HG03045 (cell line): ENCODE results near the gene LPIN2.
A peak's percentile ranks its signal among the peaks of the same experiment; 100 is the strongest.
"Not testable (repeated sequence)": the region's sequence is repeated elsewhere in the genome, so short reads cannot be mapped to it uniquely, and the experiment has no call there.

Experiments
- ATAC-seq: cut with Tn5 transposase; IDR thresholded peaks from one replicate; pipeline ENCODE4 v1.9.1; 2021; ENCODE audit warnings: mild to moderate bottlenecking, moderate library complexity; ENCODE audit not compliant: unreplicated experiment

LPIN2 gene, protein sequence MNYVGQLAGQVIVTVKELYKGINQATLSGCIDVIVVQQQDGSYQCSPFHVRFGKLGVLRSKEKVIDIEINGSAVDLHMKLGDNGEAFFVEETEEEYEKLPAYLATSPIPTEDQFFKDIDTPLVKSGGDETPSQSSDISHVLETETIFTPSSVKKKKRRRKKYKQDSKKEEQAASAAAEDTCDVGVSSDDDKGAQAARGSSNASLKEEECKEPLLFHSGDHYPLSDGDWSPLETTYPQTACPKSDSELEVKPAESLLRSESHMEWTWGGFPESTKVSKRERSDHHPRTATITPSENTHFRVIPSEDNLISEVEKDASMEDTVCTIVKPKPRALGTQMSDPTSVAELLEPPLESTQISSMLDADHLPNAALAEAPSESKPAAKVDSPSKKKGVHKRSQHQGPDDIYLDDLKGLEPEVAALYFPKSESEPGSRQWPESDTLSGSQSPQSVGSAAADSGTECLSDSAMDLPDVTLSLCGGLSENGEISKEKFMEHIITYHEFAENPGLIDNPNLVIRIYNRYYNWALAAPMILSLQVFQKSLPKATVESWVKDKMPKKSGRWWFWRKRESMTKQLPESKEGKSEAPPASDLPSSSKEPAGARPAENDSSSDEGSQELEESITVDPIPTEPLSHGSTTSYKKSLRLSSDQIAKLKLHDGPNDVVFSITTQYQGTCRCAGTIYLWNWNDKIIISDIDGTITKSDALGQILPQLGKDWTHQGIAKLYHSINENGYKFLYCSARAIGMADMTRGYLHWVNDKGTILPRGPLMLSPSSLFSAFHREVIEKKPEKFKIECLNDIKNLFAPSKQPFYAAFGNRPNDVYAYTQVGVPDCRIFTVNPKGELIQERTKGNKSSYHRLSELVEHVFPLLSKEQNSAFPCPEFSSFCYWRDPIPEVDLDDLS

DNA sequence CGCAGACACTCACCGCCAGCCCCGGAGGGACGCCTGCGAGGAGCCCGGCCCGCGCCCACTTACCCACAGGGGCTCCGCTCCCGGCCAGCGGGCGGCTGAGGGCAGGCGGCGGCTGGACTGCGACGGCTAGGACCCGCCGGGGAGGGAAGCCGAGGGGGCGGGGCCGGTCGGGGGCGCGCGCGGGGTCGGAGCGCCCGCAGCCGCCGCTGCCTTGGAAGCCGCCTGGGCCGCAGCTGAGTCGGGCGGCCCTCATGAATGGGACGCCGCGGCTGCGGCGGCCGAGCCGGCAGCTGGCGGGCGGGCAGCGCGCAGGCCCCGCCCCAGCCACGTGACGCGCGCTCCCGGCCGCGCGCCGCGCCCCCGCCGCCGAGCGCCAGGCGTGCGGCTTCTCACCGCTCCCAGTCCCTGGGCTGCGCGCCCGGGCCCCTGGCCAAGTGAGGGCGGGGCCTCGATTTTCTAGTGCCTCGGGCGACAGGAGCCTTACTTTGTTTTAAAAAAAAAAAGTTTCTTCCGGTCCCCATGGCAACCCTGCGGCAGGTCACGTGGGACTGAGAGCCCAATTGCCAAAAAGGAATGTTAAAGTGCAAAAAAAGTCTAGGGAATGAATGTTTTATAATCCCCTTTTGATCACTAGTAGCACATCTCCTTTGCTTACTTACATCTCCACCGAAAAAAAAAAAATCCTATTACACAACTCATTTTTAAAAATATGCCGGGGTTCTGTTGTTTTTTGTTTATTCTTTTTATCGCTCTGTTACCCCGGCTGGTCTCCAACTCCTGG, at the start of gene LPIN2:
LPIN2 (minus strand) TSS at position 121 of the 781 bp plus-strand sequence. CDS start 52,304 bp downstream, outside the sequence.
- peak; percentile 93 for ATAC-seq

DNA sequence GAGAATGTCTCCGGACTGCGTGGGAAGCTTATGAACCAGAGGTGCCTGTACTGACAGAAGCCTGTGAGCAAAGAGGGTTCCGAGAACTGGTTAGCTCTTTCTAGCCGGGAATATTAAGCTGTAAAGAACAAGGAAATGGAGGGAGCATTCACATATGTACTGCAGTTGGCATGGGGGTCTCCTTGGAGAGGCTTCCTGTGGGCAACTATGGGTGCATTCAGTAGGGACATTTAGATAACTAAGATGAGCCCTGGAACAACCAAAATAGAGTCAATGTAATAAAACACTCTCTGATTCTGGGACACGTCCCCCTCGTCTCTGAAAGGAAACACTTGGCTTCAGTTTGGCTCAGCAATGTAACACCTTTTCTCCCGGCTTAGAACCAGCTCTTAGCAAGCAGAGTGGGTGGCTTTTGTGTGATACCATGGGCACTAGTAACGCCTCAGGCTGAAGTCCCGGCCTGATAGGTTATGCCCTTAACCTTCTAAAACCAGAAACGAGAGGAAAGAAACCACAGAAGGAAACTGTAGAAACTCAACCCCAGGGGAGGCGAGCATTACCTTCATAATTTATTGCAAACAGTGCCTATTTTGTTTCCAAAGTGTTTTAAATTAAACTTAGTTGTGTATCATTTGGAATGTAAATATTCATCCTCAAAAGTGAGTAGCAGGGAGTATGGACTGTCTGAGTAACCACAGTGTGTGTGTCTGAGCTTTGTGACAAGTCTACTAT, 48.8 kb upstream of the LPIN2 start:
- ATAC-seq: no peak

DNA sequence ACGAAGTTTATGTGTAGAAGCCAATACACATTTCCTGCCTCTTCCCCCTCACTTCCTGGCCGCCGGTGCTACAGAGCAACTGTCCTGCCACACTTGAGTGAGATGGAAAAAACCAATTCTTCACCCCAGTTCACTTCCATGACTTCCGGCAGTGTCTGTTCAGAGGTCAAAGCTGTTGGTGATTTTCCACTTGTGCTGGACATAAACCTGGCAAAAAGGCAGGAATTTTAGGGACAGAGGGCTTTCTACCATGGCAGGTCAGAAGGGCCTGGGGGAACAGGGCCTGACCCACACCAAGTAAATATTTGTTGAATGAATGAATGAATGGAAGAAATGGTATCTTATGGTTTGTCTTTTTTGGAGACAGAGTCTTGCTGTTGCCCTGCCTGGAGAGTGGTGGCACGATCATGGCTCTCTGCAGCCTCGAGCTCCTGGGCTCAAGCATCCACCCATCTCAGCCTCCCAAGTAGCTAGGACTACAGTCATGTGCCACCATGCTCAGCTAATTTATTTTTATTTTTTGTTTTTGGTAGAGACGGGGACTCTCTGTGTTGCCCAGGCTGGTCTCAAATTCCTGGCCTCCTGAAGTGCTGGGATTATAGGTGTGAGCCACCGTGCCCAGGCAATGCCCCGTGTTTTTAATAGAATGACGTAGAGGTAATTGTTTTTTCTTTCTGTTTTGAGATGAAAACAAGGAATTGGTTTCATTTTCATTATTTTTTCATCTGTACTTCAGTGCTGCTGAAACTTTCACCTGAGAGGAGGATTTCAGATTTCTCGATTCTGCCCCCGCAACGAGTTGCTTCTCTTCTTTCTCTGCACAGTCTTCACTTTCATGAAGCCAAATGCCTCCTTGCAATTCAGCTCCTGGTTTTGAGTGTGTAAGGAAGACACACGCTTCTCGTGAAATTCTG, 48.0 kb upstream of the LPIN2 start:
- no peak for ATAC-seq

GRCh38 chr18:3059272-3059671, 46.3 kb upstream of the LPIN2 start:
- no peak for ATAC-seq

DNA sequence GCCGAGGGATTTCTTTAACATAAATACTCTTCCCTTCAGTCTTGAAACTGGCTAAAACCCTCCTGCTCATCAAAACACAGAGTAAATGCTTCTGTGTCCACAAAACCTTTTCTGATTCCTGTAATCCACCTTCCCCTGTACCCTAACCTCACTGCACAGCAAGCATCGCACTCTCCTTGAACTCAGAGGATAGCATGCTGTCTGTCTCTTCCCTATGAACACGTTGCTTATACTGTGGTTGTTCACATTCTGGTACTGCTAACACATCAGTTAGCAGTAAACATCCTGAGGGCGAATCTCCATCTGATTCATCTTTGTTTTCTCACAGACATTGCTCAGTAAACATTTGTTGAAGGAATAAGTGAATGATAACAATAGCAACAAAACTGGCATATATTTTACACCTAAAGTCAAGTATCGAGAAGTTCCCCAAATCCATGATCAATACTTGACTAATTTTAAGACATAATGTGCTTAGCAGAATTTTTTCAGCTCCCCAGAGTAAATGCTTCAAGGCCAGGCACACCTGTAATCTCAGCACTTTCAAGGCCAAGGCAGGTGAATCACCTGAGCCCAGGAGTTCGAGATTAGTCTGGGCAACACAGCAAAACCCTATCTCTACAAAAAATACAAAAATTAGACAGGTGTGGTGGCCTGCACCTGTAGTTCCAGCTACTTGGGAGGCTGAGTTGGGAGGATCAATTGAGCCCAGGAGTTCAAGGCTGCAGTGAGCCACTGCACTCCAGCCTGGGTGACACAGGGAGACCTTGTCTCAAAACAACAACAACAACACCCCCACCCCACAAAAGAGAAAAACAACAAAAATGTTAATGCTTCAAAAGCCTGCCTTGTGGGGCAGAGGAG, 45.6 kb upstream of the LPIN2 start:
- no peak for ATAC-seq

DNA sequence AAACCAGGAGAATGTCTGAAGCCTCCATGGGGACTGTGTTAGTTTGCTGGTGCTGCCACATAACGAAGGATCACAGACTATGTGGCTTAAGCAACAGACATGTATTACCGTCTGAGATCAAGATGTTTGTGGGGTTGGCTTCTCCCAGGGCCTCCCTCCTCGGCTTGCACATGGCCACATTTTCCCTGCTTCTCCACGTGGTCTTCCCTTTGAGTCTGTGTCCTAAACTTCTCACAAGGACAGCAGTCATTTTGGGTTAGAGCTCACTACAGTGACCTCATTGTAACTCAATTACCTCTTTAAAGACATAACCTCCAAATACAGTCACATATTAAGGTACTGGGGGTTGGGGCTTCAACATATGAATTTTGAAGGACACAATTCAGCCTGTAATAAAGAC, 44.6 kb upstream of the LPIN2 start:
- ATAC-seq: no peak

DNA sequence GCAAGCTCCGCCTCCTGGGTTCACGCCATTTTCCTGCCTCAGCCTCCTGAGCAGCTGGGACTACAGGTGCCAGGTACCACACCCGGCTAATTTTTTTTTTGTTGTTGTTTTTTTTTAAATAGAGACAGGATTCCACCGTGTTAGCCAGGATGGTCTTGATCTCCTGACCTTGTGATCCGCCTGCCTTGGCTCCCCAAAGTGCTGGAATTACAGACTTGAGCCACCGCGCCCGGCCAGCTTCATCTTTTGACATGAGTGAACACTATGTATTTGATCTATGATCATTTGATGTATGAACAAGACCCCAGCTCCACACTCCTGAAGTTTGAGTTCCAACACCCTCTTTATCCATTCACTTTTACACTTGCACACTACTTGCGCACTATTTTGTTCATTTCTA, 43.4 kb upstream of the LPIN2 start:
- no peak for ATAC-seq

DNA sequence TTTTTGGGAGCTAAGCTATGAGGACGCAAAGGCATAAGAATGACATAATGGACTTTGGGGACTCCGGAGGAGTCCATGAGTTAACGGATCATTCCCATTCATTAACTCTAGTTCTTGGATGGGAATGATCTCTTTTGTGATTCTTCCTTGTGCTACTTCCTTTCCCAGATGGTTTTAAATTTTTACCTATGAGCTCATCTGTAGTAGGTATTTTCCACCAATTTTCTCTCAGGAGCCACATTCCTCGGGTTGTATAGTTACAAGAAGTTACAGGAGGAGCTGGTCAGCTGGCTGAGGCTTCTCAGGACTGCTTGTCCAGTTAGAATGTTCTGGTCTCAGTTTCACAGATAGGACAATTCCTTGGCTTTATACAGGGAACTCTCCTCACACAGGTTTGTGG, 42.9 kb upstream of the LPIN2 start:
- no peak for ATAC-seq

DNA sequence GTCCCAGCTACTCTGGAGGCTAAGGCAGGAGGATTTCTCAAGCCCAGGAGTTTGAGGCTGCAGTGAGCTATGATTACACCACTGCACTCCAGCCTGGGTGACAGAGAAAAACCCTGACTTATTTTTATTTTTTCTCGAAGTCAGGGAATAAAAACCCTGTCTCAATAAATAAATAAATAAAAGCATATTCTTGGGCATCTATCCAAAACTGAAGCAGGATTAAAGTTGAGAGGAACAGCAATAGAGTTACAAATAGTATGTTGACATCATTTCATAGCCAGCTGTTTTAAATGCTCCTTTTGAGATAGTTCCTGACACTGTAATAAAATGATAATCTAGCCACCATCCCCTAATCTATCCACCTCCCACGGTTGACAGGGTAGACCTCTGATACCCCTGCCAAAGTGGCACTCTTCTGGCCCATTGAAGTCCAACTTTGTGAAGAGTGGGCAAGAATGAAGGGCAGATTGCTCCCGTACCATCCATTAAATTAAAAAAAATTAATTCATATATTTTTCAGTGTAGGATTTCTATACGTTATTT, 42.3 kb upstream of the LPIN2 start:
- ATAC-seq: no peak

DNA sequence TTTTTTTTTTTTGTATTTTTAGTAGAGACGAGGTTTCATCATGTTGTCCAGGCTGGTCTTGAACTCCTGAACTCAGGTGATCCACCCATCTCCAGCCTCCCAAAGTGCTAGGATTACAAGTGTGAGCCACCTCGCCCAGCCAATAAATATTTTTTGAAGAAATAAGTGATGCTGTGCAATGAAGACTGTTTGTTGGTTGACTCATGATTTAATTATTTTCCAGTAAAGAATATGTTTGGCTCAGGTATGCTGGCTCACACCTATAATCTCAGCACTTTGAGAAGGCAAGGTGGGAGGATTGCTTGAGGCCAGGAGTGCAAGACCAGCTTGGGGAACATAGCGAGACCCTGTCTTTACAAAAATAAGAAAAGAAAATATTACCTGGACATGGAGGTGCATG, 41.8 kb upstream of the LPIN2 start:
- ATAC-seq: no peak

- no peak for ATAC-seq
These were observed 41.3 kb upstream of the LPIN2 start for GRCh38 chr18:3054214-3054613.

GRCh38 chr18:3053081-3053480, 40.1 kb upstream of the LPIN2 start:
- no peak for ATAC-seq

DNA sequence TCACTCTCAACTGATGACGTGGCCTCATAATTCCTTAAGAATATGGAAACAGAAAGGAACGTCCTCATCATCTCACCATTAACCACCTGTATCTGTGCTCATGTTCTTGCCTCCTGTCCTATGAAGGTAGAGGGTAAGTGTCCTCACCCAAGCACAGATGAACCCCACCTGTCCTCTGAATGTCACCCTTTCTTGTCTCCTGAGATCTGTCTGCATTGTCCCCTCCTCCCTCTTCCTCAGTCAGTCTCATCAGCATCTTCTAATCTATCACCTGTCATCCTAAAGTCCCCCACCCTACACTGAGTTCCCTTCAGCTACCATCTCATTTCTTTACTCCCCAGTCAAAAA, 39.4 kb upstream of the LPIN2 start:
- no peak for ATAC-seq

GRCh38 chr18:3051718-3052410, 38.9 kb upstream of the LPIN2 start:
- no peak for ATAC-seq

DNA sequence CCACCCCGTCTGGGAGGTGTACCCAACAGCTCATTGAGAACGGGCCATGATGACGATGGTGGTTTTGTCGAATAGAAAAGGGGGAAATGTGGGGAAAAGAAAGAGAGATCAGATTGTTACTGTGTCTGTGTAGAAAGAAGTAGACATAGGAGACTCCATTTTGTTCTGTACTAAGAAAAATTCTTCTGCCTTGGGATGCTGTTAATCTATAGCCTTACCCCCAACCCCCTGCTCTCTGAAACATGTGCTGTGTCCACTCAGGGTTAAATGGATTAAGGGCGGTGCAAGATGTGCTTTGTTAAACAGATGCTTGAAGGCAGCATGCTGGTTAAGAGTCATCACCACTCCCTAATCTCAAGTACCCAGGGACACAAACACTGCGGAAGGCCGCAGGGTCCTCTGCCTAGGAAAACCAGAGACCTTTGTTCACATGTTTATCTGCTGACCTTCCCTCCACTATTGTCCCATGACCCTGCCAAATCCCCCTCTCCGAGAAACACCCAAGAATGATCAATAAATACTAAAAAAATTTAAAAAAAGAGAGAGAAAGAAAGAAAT, 37.0 kb upstream of the LPIN2 start:
- ATAC-seq: not testable (repeated sequence)

- ATAC-seq: no peak
These were observed 35.9 kb upstream of the LPIN2 start for GRCh38 chr18:3048820-3049349.

DNA sequence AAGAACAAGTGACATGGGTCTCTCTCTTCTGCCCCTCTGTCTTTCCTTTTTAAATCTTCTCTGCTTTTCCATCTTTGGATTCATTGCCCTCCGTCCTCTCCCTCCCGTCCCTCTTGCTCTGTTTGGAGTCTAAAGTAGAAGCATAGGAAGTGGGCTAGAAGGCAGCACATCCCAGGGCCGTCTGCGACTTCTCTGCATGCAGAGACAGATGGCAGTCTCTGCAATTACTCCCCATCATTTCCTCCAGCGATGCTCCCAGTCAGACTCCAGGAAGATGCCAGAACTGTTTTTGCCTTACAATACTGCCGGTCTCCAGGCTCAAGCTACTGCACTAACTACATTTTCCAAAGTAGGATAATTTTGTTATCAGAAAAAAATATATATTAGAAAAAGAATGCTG, 35.2 kb upstream of the LPIN2 start:
- no peak for ATAC-seq
